Measurements from ENCODE around the gene ENPP7. TPM values are rescaled to one million over a fixed set of nuclear protein-coding genes. Genes with fewer than 3 reads are reported as not detected.
"Not testable (repeated sequence)": the region's sequence is repeated elsewhere in the genome, so short reads cannot be mapped to it uniquely, and the experiment has no call there.

The ENPP7 gene
- total and polyA plus RNA-seq, 2 donors (not counting 3 experiments of a cell fraction or from before 2014, with no cell fraction given) = not detected

DNA sequence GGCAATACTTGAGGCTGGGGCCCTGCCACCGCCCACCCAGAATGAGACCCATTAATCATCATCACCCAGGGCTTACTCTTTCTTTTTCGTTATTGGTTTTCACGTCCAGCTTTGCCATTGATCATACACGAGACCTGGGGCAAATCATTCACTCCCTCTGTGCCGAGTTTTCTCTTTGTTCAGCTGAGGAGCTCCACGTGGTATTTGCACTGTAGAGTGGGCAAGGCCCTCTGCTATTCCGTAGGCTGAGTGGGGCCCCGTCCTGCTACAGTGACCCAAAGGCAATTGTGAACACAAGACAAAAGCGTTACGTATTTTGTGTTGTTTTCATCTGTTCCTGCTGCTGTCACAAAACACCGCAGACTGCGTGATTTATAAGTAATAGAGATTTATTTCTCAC, 23.6 kb downstream of the ENPP7 start:
- H3K27ac ChIP-seq (ENCODE audit: insufficient read depth, low read depth, low read length) = no peak overlapping the region
- H3K9me1 ChIP-seq (replicated peaks; ENCODE audit: control insufficient read depth, extremely low read depth, insufficient read depth, low read length) = no peaks in the 10 kb centered on the region
- no peaks in the 10 kb centered on the region for H4K20me1 ChIP-seq (replicated peaks; ENCODE audit: control insufficient read depth, extremely low read depth, insufficient read depth, low read length)
- H3K4me1 ChIP-seq (ENCODE audit: control insufficient read depth, extremely low read depth, insufficient read depth, low read length) = no peaks in the 10 kb centered on the region
- H3K79me2 ChIP-seq (ENCODE audit: control insufficient read depth, insufficient read depth, low read length) = no peaks in the 10 kb centered on the region
- H3K9me3 ChIP-seq (replicated peaks; ENCODE audit: control insufficient read depth, insufficient read depth, low read length) = no peaks in the 10 kb centered on the region
- DNase-seq (ENCODE audit: low read depth, low spot score) (no peak), FAIRE-seq (no peak)
- H3K9ac ChIP-seq (replicated peaks; ENCODE audit: extremely low read depth, insufficient read depth, low read length) = no peak overlapping the region
- intact Hi-C loops (cut with micrococcal nuclease) (no loop called here), dilution Hi-C loops (cut with MboI; ENCODE audit: extremely low pct_ligation_motif_present, low sequenced_read_pairs) (no loop called here)
- H3K4me3 ChIP-seq (replicated peaks in 1 of 3; ENCODE audit: insufficient read depth in 1 of 3, low read depth in 1 of 3, low read length in 3 of 3) = no peak overlapping the region
- POLR2A ChIA-PET = no interaction called here
- no TSS peak for BruUV-seq (replicated peaks)
- H3K4me2 ChIP-seq (ENCODE audit: insufficient read depth, low read length) = no peak overlapping the region
- CTCF ChIA-PET = interaction anchor here (1.0 to 1.4 kb wide), 2 partner anchors 8 to 12 kb away, joined by 3 to 8 read pairs; no protein-coding TSS in a partner anchor
- no peak overlapping the region for H2AFZ ChIP-seq (ENCODE audit: low read depth, low read length)
- H3K27me3 ChIP-seq (ENCODE audit: control insufficient read depth in 2 of 2, insufficient read depth in 2 of 2, low read length in 2 of 2) = peaks cover 6 to 9% of the 10 kb centered on the region in 2 experiments
- no peaks in the 10 kb centered on the region for H3K36me3 ChIP-seq (ENCODE audit: control insufficient read depth in 2 of 2, extremely low read depth in 1 of 2, insufficient read depth in 2 of 2, low read length in 2 of 2)
- no peak for TF ChIP-seq FOS (IDR thresholded peaks at IDR 0.05; ENCODE audit: borderline replicate concordance, insufficient read depth, low read length)
- TF ChIP-seq, protein P1, sequence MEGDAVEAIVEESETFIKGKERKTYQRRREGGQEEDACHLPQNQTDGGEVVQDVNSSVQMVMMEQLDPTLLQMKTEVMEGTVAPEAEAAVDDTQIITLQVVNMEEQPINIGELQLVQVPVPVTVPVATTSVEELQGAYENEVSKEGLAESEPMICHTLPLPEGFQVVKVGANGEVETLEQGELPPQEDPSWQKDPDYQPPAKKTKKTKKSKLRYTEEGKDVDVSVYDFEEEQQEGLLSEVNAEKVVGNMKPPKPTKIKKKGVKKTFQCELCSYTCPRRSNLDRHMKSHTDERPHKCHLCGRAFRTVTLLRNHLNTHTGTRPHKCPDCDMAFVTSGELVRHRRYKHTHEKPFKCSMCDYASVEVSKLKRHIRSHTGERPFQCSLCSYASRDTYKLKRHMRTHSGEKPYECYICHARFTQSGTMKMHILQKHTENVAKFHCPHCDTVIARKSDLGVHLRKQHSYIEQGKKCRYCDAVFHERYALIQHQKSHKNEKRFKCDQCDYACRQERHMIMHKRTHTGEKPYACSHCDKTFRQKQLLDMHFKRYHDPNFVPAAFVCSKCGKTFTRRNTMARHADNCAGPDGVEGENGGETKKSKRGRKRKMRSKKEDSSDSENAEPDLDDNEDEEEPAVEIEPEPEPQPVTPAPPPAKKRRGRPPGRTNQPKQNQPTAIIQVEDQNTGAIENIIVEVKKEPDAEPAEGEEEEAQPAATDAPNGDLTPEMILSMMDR (IDR thresholded peaks at IDR 0.05; ENCODE audit: extremely low read depth in 1 of 2, insufficient read depth in 1 of 2, low read depth in 1 of 2, low read length in 2 of 2) = no peak
- TF ChIP-seq GATA2 (IDR thresholded peaks at IDR 0.05; ENCODE audit: insufficient read depth, insufficient read length, low read depth, low read length) = no peak
- TF ChIP-seq POLR2AphosphoS5 (IDR thresholded peaks at IDR 0.05; ENCODE audit: insufficient read depth, low read depth, low read length) = no peak
- no peak for TF ChIP-seq EZH2 (IDR thresholded peaks at IDR 0.05; ENCODE audit: borderline replicate concordance, low read depth, low read length, severe bottlenecking)
- TF ChIP-seq MYC (IDR thresholded peaks at IDR 0.05; ENCODE audit: low read depth, low read length) = no peak
- TF ChIP-seq JUN (IDR thresholded peaks at IDR 0.05; ENCODE audit: borderline replicate concordance, insufficient read depth, insufficient read length, low read depth) = no peak
- no peak for TF ChIP-seq POLR2A (IDR thresholded peaks at IDR 0.05; ENCODE audit: low read depth, low read length)
- TF ChIP-seq, protein P2, sequence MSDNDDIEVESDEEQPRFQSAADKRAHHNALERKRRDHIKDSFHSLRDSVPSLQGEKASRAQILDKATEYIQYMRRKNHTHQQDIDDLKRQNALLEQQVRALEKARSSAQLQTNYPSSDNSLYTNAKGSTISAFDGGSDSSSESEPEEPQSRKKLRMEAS (IDR thresholded peaks at IDR 0.05; ENCODE audit: insufficient read depth, insufficient read length) = no peak

DNA sequence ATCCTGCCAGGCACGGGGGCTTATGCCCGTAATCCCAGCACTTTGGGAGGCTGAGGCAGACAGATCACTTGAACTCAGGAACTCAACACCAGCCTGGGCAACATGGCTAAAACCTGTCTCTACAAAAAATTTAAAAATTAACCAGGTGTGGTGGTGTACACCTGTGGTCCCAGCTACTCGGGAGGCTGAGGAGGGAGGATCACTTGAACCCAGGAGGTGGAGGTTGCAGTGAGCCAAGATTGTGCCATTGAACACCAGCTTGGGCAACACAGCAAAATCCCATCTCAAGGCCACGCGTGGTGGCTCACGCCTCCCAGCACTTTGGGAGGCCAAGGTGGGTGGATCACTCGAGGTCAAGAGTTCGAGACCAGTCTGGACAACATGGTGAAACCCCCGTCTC, 24.2 kb downstream of the ENPP7 start:
- H3K9me1 ChIP-seq (replicated peaks; ENCODE audit: control insufficient read depth, extremely low read depth, insufficient read depth, low read length); H3K4me2 ChIP-seq (ENCODE audit: insufficient read depth, low read length); H3K4me3 ChIP-seq (replicated peaks in 1 of 3; ENCODE audit: insufficient read depth in 1 of 3, low read depth in 1 of 3, low read length in 3 of 3); H3K9ac ChIP-seq (replicated peaks; ENCODE audit: extremely low read depth, insufficient read depth, low read length); DNase-seq (ENCODE audit: low read depth, low spot score); H3K36me3 ChIP-seq (ENCODE audit: control insufficient read depth in 2 of 2, extremely low read depth in 1 of 2, insufficient read depth in 2 of 2, low read length in 2 of 2); dilution Hi-C loops (cut with MboI; ENCODE audit: extremely low pct_ligation_motif_present, low sequenced_read_pairs); H2AFZ ChIP-seq (ENCODE audit: low read depth, low read length); H3K27me3 ChIP-seq (ENCODE audit: control insufficient read depth in 2 of 2, insufficient read depth in 2 of 2, low read length in 2 of 2); H3K27ac ChIP-seq (ENCODE audit: insufficient read depth, low read depth, low read length); H3K9me3 ChIP-seq (replicated peaks; ENCODE audit: control insufficient read depth, insufficient read depth, low read length); H3K4me1 ChIP-seq (ENCODE audit: control insufficient read depth, extremely low read depth, insufficient read depth, low read length); FAIRE-seq; BruUV-seq (replicated peaks); intact Hi-C loops (cut with micrococcal nuclease); H4K20me1 ChIP-seq (replicated peaks; ENCODE audit: control insufficient read depth, extremely low read depth, insufficient read depth, low read length); POLR2A ChIA-PET; H3K79me2 ChIP-seq (ENCODE audit: control insufficient read depth, insufficient read depth, low read length): not testable (repeated sequence)
- CTCF ChIA-PET = interaction anchor here (1.0 to 1.4 kb wide), 2 partner anchors 9 to 13 kb away, joined by 3 to 8 read pairs; no protein-coding TSS in a partner anchor

Data from endothelial cell of umbilical vein (primary cell).